NCI-H187 treated with DMSO at 0.1 percent for 48 hours (cell line): ENCODE data around the gene PGAP3.
"Not testable (repeated sequence)": the region's sequence is repeated elsewhere in the genome, so short reads cannot be mapped to it uniquely, and the experiment has no call there.

Source experiments
- DNase-seq: peaks from one replicate; lab custom pipeline; 2025; lab: John Stamatoyannopoulos, UW

PGAP3 gene

GRCh38 chr17:39715375-39716072, 27.7 kb upstream of the PGAP3 start:
- DNase-seq = no peak

GRCh38 chr17:39714234-39714633, 26.4 kb upstream of the PGAP3 start:
- DNase-seq = no peak

- DNase-seq = no peak
Observed at GRCh38 chr17:39711851-39712250, 24.0 kb upstream of the PGAP3 start.

- DNase-seq = not testable (repeated sequence)
Observed at GRCh38 chr17:39711071-39711470, 23.2 kb upstream of the PGAP3 start.

GRCh38 chr17:39709998-39710964, 22.4 kb upstream of the PGAP3 start:
- DNase-seq = no peak

- no peak for DNase-seq
Observed at GRCh38 chr17:39709319-39709997, 21.6 kb upstream of the PGAP3 start.

- no peak for DNase-seq
Observed at GRCh38 chr17:39706921-39707337, 19.1 kb upstream of the PGAP3 start.

GRCh38 chr17:39706383-39706782, 18.5 kb upstream of the PGAP3 start:
- no peak for DNase-seq

- DNase-seq = no peak
Observed at GRCh38 chr17:39705786-39706348, 18.0 kb upstream of the PGAP3 start.

- no peak for DNase-seq
Observed at GRCh38 chr17:39704821-39705551, 17.1 kb upstream of the PGAP3 start.

GRCh38 chr17:39703913-39704312, 16.1 kb upstream of the PGAP3 start:
- no peak for DNase-seq

- no peak for DNase-seq
Observed at GRCh38 chr17:39702901-39703893, 15.3 kb upstream of the PGAP3 start.

GRCh38 chr17:39701784-39702422, 14.0 kb upstream of the PGAP3 start:
- DNase-seq = no peak

GRCh38 chr17:39701012-39701783, 13.3 kb upstream of the PGAP3 start:
- DNase-seq = no peak

GRCh38 chr17:39700148-39700987, 12.5 kb upstream of the PGAP3 start:
- DNase-seq = no peak

GRCh38 chr17:39699818-39700147, 11.9 kb upstream of the PGAP3 start, which contains the start of gene ERBB2:
Gene ERBB2 (plus strand): TSS chr17:39700064. CDS start chr17:39700239, 175 bp downstream.
- no peak for DNase-seq

GRCh38 chr17:39699157-39699817, 11.4 kb upstream of the PGAP3 start:
- not testable (repeated sequence) for DNase-seq
